Retinal pigment epithelial cell (primary cell): ENCODE measurements around the gene NCCRP1.

ENCODE experiments used
- DNase-seq: peaks from one replicate; pipeline ENCODE4 v3.0.0-alpha.2; 2010; ENCODE audit warnings: low read depth
- H3K4me3 ChIP-seq: 2 replicates; pipeline ENCODE4 v1.5.1; 2011; ENCODE audit warnings: mild to moderate bottlenecking, low read length, control low read depth, moderate library complexity
- TF ChIP-seq, protein P1 (sequence below): conservative IDR thresholded peaks from 2 replicates; pipeline ENCODE4 v1.5.1; 2011; ENCODE audit warnings: low read depth, low read length, control low read depth, inconsistent platforms

NCCRP1 gene

DNA sequence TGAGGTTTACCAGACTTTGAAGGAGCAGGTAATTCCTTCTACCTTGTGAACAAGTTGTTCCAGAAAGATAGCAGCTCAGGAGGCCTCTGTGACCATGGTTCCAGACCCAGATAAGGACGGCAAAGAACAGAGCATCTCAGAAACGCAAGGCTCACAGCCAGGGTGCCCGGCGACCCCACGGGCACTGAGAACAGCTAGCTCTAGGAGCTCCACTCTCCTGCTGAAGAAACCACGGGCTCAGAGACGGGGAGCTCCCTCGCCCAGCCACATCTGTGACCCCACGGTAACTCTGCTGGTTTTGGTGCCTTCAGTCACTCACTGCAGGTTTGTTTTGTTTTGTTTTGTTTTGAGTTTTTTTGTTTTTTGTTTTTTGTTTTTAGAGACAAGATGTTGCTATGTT, 16.0 kb upstream of the NCCRP1 start:
- H3K4me3 ChIP-seq = no peak overlapping the region
- DNase-seq = no peak
- TF ChIP-seq, protein P1, sequence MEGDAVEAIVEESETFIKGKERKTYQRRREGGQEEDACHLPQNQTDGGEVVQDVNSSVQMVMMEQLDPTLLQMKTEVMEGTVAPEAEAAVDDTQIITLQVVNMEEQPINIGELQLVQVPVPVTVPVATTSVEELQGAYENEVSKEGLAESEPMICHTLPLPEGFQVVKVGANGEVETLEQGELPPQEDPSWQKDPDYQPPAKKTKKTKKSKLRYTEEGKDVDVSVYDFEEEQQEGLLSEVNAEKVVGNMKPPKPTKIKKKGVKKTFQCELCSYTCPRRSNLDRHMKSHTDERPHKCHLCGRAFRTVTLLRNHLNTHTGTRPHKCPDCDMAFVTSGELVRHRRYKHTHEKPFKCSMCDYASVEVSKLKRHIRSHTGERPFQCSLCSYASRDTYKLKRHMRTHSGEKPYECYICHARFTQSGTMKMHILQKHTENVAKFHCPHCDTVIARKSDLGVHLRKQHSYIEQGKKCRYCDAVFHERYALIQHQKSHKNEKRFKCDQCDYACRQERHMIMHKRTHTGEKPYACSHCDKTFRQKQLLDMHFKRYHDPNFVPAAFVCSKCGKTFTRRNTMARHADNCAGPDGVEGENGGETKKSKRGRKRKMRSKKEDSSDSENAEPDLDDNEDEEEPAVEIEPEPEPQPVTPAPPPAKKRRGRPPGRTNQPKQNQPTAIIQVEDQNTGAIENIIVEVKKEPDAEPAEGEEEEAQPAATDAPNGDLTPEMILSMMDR = no peak

DNA sequence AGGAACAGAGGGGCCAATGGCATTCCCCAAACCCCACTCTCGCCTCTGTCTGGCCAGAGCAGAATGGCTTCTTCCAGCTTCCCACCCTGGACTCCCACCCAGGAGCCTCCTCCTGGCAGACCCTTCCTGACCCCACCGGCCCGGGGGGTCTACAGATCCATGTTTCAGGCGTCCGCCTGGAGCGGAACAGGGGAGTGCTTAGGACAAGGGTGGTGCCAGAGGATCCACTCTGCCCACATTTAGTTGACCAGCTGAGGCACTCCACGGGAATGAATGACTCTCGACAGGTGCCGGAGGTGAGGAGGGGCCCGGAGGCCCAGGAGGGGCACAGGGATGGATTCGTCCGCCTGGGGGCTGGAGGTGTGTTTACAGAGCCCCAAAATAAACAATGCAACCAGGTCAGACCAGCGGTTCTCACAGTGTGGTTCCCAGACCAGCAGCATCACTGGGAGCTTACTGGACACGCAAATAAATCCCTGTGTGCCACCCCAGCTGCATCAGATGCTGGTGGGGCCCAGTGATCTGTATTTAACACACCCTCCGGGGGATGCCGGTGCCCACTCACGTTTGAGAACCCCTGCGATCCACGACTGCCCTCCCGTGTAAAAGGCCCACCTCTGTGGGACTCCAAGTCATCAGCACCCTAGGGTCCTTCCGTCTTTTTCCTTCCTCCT, 15.1 kb upstream of the NCCRP1 start:
- H3K4me3 ChIP-seq = no peak overlapping the region
- no peak for DNase-seq
- TF ChIP-seq, protein P1 = no peak

DNA sequence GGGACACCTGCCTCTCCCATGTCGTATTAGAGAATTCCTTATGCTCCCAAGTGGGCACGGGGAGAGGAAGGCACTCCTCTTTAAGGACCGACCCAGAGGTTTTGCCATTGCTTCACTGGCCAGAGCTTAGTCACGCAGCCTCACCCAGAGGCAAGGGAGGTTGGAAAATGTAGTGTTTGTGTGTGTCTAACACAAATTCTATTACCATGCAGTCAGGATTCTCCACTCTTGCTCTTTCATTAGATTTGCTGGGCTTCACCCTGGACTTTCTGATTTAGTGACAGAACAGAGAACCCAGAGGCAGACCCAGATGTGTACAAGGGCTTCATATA, 14.6 kb upstream of the NCCRP1 start:
- no peak for DNase-seq
- H3K4me3 ChIP-seq = no peak overlapping the region
- TF ChIP-seq, protein P1 = no peak

DNA sequence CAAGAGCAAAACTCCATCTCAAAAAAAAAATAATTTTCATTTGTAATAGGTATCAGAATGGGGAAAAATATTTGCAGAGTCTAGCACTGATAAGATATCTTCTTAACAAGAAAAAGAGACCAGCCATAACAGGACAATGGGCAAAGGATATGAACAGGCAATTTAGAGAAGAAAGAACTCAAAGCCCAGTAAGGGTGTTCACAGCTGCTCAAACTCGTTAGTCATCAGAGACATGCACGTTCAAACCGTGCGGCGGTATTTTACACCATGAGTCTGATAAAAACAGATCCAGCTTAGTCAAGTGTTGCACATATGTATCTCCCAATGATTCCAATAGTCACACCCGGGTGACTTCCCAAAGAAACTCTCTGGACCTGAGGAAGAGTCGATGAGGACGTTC, 13.7 kb upstream of the NCCRP1 start:
- TF ChIP-seq, protein P1 = no peak
- H3K4me3 ChIP-seq = no peak overlapping the region
- DNase-seq = no peak

DNA sequence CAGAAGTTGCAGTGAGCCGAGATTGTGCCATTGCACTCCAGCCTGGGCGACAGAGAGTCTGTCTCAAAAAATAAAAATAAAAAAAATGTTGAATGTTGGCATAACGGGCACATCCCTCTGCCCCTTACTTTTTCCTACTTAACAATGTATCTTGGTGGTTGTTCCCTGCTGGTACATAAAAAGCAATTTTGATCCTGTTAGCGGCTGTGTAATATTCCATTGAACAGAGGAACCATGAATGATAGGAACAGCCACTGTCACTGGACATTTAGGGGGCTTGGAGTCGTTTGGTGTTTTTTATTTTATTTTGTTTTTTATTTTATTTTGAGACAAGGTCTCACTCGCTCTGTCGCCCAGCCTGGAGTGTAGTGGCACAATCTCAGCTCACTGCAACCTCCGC, 10.4 kb upstream of the NCCRP1 start:
- TF ChIP-seq, protein P1 = no peak
- no peak for DNase-seq
- no peak overlapping the region for H3K4me3 ChIP-seq

DNA sequence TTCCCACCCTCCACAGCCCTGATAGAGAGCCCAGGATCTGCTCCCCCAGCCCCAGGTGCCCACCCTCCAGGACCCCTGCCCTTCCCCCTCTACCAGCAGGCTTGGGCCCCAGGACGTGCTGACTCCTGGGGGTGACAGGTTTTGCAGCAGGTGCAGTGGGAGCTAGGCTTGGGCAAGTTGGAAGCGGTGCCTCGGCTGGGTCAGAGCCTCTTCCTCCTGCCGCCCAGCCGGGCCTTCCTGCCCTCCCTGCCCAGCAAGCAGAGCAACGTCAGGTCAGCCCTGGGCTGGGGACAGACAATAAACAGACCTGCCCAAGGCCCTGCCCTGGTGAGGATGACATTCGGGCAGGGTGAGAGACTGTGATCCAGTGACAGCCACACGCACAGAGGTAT, 9.2 kb upstream of the NCCRP1 start:
- H3K4me3 ChIP-seq = no peak overlapping the region
- TF ChIP-seq, protein P1 = no peak
- DNase-seq = no peak

DNA sequence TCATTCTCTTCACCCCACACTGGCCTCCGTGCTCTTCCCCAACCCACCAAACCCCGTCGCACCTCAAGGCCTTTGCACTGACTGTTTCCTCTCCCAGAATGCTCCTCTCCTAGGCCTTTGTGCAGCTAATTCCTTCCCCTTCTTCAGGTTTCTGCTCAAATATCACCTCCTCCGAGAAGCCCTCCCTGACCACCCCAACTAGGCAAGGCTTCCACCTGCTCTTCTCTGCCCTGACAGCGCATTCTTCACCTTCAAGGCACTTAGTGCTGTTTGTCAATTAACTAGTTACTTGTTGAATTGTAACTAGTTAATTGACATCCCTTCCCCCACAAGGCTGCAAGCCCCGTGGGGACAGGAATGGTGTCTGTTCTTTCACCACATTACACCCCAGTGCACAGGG, 7.8 kb upstream of the NCCRP1 start:
- DNase-seq = no peak
- TF ChIP-seq, protein P1 = no peak
- H3K4me3 ChIP-seq = no peak overlapping the region
